K562 (cell line): ENCODE data around the gene SDC1. TPM values are rescaled to one million over a fixed set of nuclear protein-coding genes. Genes with fewer than 3 reads are reported as not detected.

Experiments used
- ATAC-seq: fragments of 200-7000 bp; cut with Tn5 transposase; 3 replicates; pipeline ENCODE4 v1.9.1; 2020; ENCODE audit warnings: moderate library complexity
- BruUV-seq: library from RNA; stranded (reverse); fragments of 400-500 nt; replicated peaks from 2 replicates; lab custom pipeline; 2021; lab: Mats Ljungman, UMichigan
- CTCF ChIA-PET: fragments of 300-600 bp; formaldehyde crosslinking; extraction: SDS; loops from one replicate; lab custom pipeline; 2021; ENCODE audit warnings: low intra/inter-chr PET ratio; lab: Yijun Ruan, JAX
- POLR2A ChIA-PET: fragments of 300-600, 350-650 bp; sonication (Branson Sonifier 250); formaldehyde crosslinking; extraction: SDS; loops from one replicate; lab custom pipeline; 2021; ENCODE audit warnings: antibody characterized with exemption, inconsistent platforms; lab: Yijun Ruan, JAX
- DNase-seq, 4 experiments: peaks; one replicate each; pipeline versions ENCODE4 v3.0.0 to v3.0.0-alpha.2; 2011 to 2018; ENCODE audit warnings: low spot score in 3 of 4, mixed read lengths in 3 of 4; ENCODE audit errors: extremely low read depth in 1 of 4
- FAIRE-seq: peaks from 2 replicates; lab custom pipeline; 2011; peaks lifted over from hg19 to GRCh38; lab: Jason Lieb, UNC
- H2AFZ ChIP-seq: 2 replicates; pipeline ENCODE4 v1.6.0; 2011; ENCODE audit warnings: low read depth, low read length, control low read depth, inconsistent platforms
- H3K27ac ChIP-seq: fragments of 200-600 bp; 3 replicates; pipeline ENCODE4 v1.8.0; 2011; ENCODE audit warnings: low read depth, mild to moderate bottlenecking, control low read depth, inconsistent platforms, low read length, moderate library complexity, mixed read lengths; ENCODE audit errors: extremely low read depth
- H3K27me3 ChIP-seq, 2 experiments: fragments of 300-600 bp in 1 of 2; 2 replicates in 1 of 2; 3 replicates in 1 of 2; pipeline versions ENCODE4 v1.6.0 to v1.8.0; 2011; ENCODE audit warnings: inconsistent platforms in 2 of 2, low read length in 2 of 2, mild to moderate bottlenecking in 1 of 2, mixed read lengths in 1 of 2, moderate library complexity in 1 of 2; ENCODE audit not compliant: control insufficient read depth in 2 of 2, insufficient read depth in 2 of 2
- H3K36me3 ChIP-seq: fragments of 300-600 bp; 3 replicates; pipeline ENCODE4 v1.8.0; 2011; ENCODE audit warnings: mild to moderate bottlenecking, low read length, inconsistent platforms; ENCODE audit not compliant: control insufficient read depth, insufficient read depth
- H3K4me1 ChIP-seq, 2 experiments: fragments of 200-600 bp in 1 of 2; replicated peaks in 1 of 2; 2 replicates in 1 of 2; 3 replicates in 1 of 2; pipeline versions ENCODE4 v1.5.1 to v1.8.0; 2011; ENCODE audit warnings: inconsistent platforms in 2 of 2, low read length in 2 of 2, mild to moderate bottlenecking in 1 of 2, mixed read lengths in 1 of 2, moderate library complexity in 1 of 2; ENCODE audit not compliant: control insufficient read depth in 2 of 2, insufficient read depth in 2 of 2
- H3K4me2 ChIP-seq: 2 replicates; pipeline ENCODE4 v1.6.1; 2011; ENCODE audit warnings: low read length, control low read depth, inconsistent platforms, mixed read lengths; ENCODE audit not compliant: insufficient read depth
- H3K4me3 ChIP-seq: fragments of 200-600 bp; sonication (generic), shearing (Covaris generic); 2 replicates; pipeline ENCODE4 v1.5.1; 2016; ENCODE audit warnings: control low read depth, inconsistent platforms
- H3K79me2 ChIP-seq: fragments of 200-600 bp; 3 replicates; pipeline ENCODE4 v1.8.0; 2011; ENCODE audit warnings: low read length, inconsistent platforms; ENCODE audit not compliant: control insufficient read depth, insufficient read depth
- H3K9ac ChIP-seq, 2 experiments: 2 replicates each; pipeline versions ENCODE4 v1.6.0 to v1.6.1; 2011; ENCODE audit warnings: low read depth in 2 of 2, low read length in 2 of 2, control low read depth in 1 of 2, inconsistent platforms in 1 of 2, mild to moderate bottlenecking in 1 of 2, mixed read lengths in 1 of 2; ENCODE audit not compliant: insufficient read depth in 1 of 2
- H3K9me1 ChIP-seq: one replicate; pipeline ENCODE4 v1.6.0; 2011; ENCODE audit warnings: inconsistent platforms, mild to moderate bottlenecking, low read length, moderate library complexity; ENCODE audit not compliant: control insufficient read depth, insufficient read depth
- H3K9me3 ChIP-seq: replicated peaks from 2 replicates; pipeline ENCODE4 v1.5.1; 2011; ENCODE audit warnings: low read depth, low read length, inconsistent platforms; ENCODE audit not compliant: control insufficient read depth, insufficient read depth
- H4K20me1 ChIP-seq: replicated peaks from 2 replicates; pipeline ENCODE4 v1.6.1; 2011; ENCODE audit warnings: low read length, inconsistent platforms, mixed read lengths; ENCODE audit not compliant: control insufficient read depth, insufficient read depth
- HDAC3 ChIP-seq: fragments of 450-650 bp; IDR thresholded peaks from 2 replicates; pipeline ENCODE4 v1.6.1; 2018; ENCODE audit warnings: borderline replicate concordance, mild to moderate bottlenecking, moderate library complexity; ENCODE audit not compliant: partially characterized antibody
- KDM5B ChIP-seq: fragments of 200-600 bp; sonication (generic); IDR thresholded peaks from 2 replicates; pipeline ENCODE4 v1.6.1; 2012; ENCODE audit warnings: low read depth, mild to moderate bottlenecking, moderate library complexity, low read length, control low read depth, inconsistent platforms; ENCODE audit not compliant: insufficient replicate concordance
- KLF13 ChIP-seq: fragments of 450-650 bp; IDR thresholded peaks from 2 replicates; pipeline ENCODE4 v1.6.1; 2016; ENCODE audit warnings: missing genetic modification characterization, low read depth, mild to moderate bottlenecking, missing compliant biosample characterization, moderate library complexity, borderline replicate concordance
- ZBTB11 ChIP-seq, 3 experiments: fragments of 200-800 bp in 1 of 3; fragments of 250-450 bp in 1 of 3; fragments of 450-650 bp in 1 of 3; sonication (Bioruptor Pico) in 1 of 3; sonication (Bioruptor generic) in 1 of 3; formaldehyde crosslinking in 1 of 3; IDR thresholded peaks; 2 replicates each; pipeline versions ENCODE4 v1.6.1 to v1.8.0; 2016 to 2022; ENCODE audit warnings: mild to moderate bottlenecking in 2 of 3, missing genetic modification characterization in 2 of 3, missing compliant biosample characterization in 1 of 3, moderate library complexity in 1 of 3
- ZNF318 ChIP-seq, 2 experiments: fragments of 450-650 bp; IDR thresholded peaks; 2 replicates each; pipeline ENCODE4 v1.6.1; 2016; ENCODE audit warnings: mild to moderate bottlenecking in 2 of 2, borderline replicate concordance in 1 of 2, low read depth in 1 of 2, moderate library complexity in 1 of 2
- WGBS: fragments of 100-300 bp; shearing (Covaris generic); methylation state at CpG from one replicate; pipeline ENCODE4 v1.1.6; 2016; ENCODE audit warnings: low coverage, mixed read lengths; ENCODE audit not compliant: insufficient coverage; ENCODE audit errors: missing lambda C conversion rate; 5-methylcytosine and 5-hydroxymethylcytosine counted together
- in situ Hi-C: fragments of 300-500 bp; cut with MboI; formaldehyde crosslinking; loops from 4 replicates; pipeline ENCODE4 v1.15.0; 2018; ENCODE audit warnings: inconsistent platforms, mixed read lengths
- intact Hi-C: fragments of 100-400 bp; cut with micrococcal nuclease; formaldehyde crosslinking; loops from 2 replicates; pipeline ENCODE4 v1.14.2; 2022
- polyA plus RNA-seq, 8 experiments: library from polyadenylated mRNA; depleted of rRNA in 4 of 8; stranded (reverse) in 5 of 8; unstranded in 3 of 8; fragments of >200 nt; fragmentation: Nextera tagmentation in 2 of 8; fragmentation: Illumina TruSeq in 1 of 8; extraction: Ambion mirVana in 2 of 8; extraction: Trizol in 1 of 8; gene quantifications; 2 replicates each; pipeline versions ENCODE4 v1.2.1 to v1.2.3, GENCODE V29; 2011 to 2014; ENCODE audit warnings: inconsistent platforms in 1 of 8, missing spikeins in 1 of 8
- total RNA-seq, 7 experiments: library from RNA; depleted of rRNA in 6 of 7; stranded (reverse); fragments of >200 nt in 6 of 7; fragmentation: Illumina TruSeq in 2 of 7; extraction: Trizol in 2 of 7; gene quantifications; 2 replicates each; pipeline versions ENCODE4 v1.2.1 to v1.2.3, GENCODE V29; 2011 to 2021; ENCODE audit warnings: low replicate concordance in 1 of 7
- TF ChIP-seq, protein P1 (sequence below): sonication (generic); formaldehyde crosslinking; IDR thresholded peaks from 2 replicates; pipeline ENCODE4 v1.8.0; 2022; ENCODE audit warnings: missing genetic modification reagents, mild to moderate bottlenecking, moderate library complexity, borderline replicate concordance

SDC1 gene
- total and polyA plus RNA-seq, 9 of the 15 experiments (the other 6 are each of a cell fraction or from before 2014, with no cell fraction given), result 0.06 to 2.7 (median 0.49) TPM

DNA sequence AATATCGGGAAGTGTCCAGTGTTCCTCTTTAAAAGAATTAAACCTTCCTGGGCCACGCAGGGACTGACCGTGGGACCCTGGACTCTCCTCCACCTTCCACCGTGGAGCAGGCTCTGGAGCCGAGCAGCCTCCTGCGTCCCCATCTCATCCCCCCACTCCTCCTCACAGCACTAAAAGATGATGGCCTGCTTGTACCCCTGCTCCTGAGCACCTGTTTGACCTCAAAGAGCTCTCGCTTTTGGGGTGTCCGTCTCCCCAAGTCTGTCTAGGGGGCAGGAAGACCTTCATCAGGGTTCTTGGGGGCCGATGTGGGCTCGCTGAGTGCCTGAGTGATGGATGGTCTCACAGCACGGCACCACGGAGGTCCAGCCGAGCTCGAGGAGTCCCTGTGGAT lies 1.2 kb upstream of the SDC1 start:
- CTCF ChIA-PET, result interaction anchor here (2.0 kb wide), 1 partner anchor 271 kb away, joined by 15 read pairs; no protein-coding TSS in a partner anchor
- intact Hi-C loops (loop anchor here (5.0 kb wide), 1 partner anchor 269 kb away; no protein-coding TSS in a partner anchor), in situ Hi-C loops (loop anchor here (10.0 kb wide), 1 partner anchor 91 kb away; no protein-coding TSS in a partner anchor)
- Histone ChIP-seq H3K27me3 (peaks cover 15 to 60% of the 10 kb centered on the region in 2 experiments; a peak in 3 of 5 replicates), H3K9me1 (no peaks in the 10 kb centered on the region), H2AFZ (no peak overlapping the region; the same call in 1 of the 2 replicates), H3K4me3 (no peak overlapping the region), H4K20me1 (no peaks in the 10 kb centered on the region), H3K36me3 (no peaks in the 10 kb centered on the region), H3K79me2 (no peaks in the 10 kb centered on the region), H3K4me2 (no peak overlapping the region), H3K9me3 (no peaks in the 10 kb centered on the region), H3K27ac (no peak overlapping the region), H3K4me1 (peaks cover 0 to 29% of the 10 kb centered on the region in 2 experiments; a peak in 2 of 5 replicates), H3K9ac (no peak overlapping the region)
- DNase-seq (no peak), ATAC-seq (no peak), FAIRE-seq (no peak)
- BruUV-seq, result no TSS peak
- 50% methylated on average over 14 of the region's 14 CpGs for WGBS
- POLR2A ChIA-PET, result interaction anchor here (1.4 kb wide), 1 partner anchor 18 kb away, joined by 3 read pairs; no protein-coding TSS in a partner anchor
- TF ChIP-seq, protein P1, sequence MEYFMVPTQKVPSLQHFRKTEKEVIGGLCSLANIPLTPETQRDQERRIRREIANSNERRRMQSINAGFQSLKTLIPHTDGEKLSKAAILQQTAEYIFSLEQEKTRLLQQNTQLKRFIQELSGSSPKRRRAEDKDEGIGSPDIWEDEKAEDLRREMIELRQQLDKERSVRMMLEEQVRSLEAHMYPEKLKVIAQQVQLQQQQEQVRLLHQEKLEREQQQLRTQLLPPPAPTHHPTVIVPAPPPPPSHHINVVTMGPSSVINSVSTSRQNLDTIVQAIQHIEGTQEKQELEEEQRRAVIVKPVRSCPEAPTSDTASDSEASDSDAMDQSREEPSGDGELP (CRISPR knock-in tag), result no peak
- no peak for TF ChIP-seq KDM5B
- TF ChIP-seq HDAC3, result no peak
- no peak for TF ChIP-seq KLF13
- TF ChIP-seq ZNF318 (IDR thresholded peaks at IDR 0.05; ENCODE audit: borderline replicate concordance in 1 of 2, low read depth in 1 of 2), result no peak
- TF ChIP-seq ZBTB11 (CRISPR knock-in tag; IDR thresholded peaks at IDR 0.05), result no peak
